Mucosa of rectum (tissue), 2 donors: ENCODE results near the gene PSMD14.

Experiments used
- H3K27ac ChIP-seq, 2 donors: one replicate each; pipeline ENCODE4 v1.7.0; 2013; ENCODE audit warnings: inconsistent platforms in 2 of 2, low read depth in 2 of 2, low read length in 2 of 2
- H3K27me3 ChIP-seq, 2 donors: one replicate each; pipeline ENCODE4 v1.7.0; 2013; ENCODE audit warnings: low read length in 2 of 2; ENCODE audit not compliant: control insufficient read depth in 2 of 2, insufficient read depth in 2 of 2
- H3K36me3 ChIP-seq, 2 donors: one replicate each; pipeline ENCODE4 v1.7.0; 2013; ENCODE audit warnings: low read length in 2 of 2; ENCODE audit not compliant: control insufficient read depth in 2 of 2, insufficient read depth in 2 of 2
- H3K4me1 ChIP-seq, 2 donors: one replicate each; pipeline ENCODE4 v1.7.0; 2013; ENCODE audit warnings: low read length in 2 of 2, mild to moderate bottlenecking in 1 of 2; ENCODE audit not compliant: control insufficient read depth in 2 of 2, insufficient read depth in 2 of 2
- H3K4me3 ChIP-seq, 2 donors: one replicate each; pipeline ENCODE4 v1.7.0; 2013; ENCODE audit warnings: low read length in 2 of 2
- H3K9ac ChIP-seq, 2 donors: one replicate each; pipeline ENCODE4 v1.7.0; 2013; ENCODE audit warnings: low read length in 2 of 2, low read depth in 1 of 2, mild to moderate bottlenecking in 1 of 2
- H3K9me3 ChIP-seq, 2 donors: one replicate each; pipeline ENCODE4 v1.7.0; 2013; ENCODE audit warnings: low read length in 2 of 2; ENCODE audit not compliant: control insufficient read depth in 2 of 2
- donor health status: healthy.
- donor health status: Normal muscosa, but diverticular disease.

The PSMD14 gene

DNA sequence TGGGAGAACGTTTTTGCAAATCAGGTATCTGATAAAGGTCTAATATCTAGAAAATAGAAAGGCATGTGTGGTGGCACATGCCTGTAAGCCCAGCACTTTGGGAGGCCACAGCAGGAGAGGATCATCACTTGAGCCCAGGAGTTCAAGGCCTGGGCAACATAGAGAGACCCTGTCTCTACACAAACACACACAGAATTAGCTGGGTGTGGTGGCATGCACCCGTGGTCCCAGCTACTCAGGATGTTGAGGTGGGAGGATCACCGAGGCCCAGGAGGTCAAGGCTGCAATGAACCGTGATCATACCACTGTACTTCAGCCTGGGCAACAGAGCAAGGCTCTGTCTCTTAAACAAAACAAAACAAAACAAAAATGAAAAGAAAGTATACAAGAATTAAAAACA is 94.1 kb downstream of the PSMD14 start:
- Histone ChIP-seq H3K4me3 (no peak overlapping the region), H3K9ac (no peak overlapping the region), H3K36me3 (peaks cover 7 to 16% of the 10 kb centered on the region in 2 donors), H3K4me1 (no peaks in the 10 kb centered on the region), H3K27me3 (no peaks in the 10 kb centered on the region), H3K9me3 (no peaks in the 10 kb centered on the region), H3K27ac (no peak overlapping the region)

DNA sequence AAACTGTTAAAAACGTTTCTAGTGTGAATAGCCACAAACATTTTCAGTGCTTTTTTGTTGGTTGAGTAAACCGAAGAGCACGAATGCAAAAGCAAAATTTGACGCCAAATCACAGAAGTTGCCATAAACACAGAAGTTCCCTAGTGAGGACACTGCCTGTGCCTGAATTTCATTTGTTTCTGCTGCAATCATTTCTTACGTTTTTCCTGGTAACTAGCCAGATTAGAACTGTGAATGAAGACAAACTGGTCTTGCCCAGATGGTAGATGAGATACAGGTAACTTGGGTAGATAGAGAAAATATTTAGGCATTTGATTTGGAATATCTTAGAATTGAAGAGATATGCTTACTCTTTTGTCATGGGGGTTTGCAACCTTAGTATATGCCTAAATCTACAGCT is 98.1 kb downstream of the PSMD14 start:
- no peak overlapping the region for H3K4me3 ChIP-seq
- peaks cover 5 to 8% of the 10 kb centered on the region in 2 donors for H3K36me3 ChIP-seq
- no peaks in the 10 kb centered on the region for H3K9me3 ChIP-seq
- H3K4me1 ChIP-seq, result no peaks in the 10 kb centered on the region
- H3K9ac ChIP-seq, result no peak overlapping the region
- no peaks in the 10 kb centered on the region for H3K27me3 ChIP-seq
- no peak overlapping the region for H3K27ac ChIP-seq

DNA sequence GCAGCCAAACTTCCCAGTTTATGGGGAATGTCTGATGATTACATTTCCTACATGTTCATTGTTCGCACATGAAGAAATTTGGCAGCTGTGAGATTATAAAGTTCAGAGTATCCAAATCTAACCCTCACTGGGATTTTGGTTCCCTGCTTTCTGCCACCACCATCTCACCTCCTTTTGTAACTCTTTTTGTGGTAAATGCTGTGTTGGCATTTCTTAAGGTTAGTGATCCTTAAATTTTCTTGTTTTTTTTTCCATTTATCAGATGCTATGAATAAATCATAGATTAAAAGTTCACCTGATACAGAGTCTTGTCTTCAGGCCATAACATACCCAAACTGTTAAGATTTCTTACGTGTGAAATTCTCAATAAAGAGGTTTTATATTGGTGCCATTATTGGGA is 99.4 kb downstream of the PSMD14 start:
- Histone ChIP-seq H3K4me3 (no peak overlapping the region), H3K4me1 (no peaks in the 10 kb centered on the region), H3K27me3 (no peaks in the 10 kb centered on the region), H3K9ac (no peak overlapping the region), H3K36me3 (peaks cover 0 to 3% of the 10 kb centered on the region in 2 donors), H3K27ac (no peak overlapping the region), H3K9me3 (no peaks in the 10 kb centered on the region)

DNA sequence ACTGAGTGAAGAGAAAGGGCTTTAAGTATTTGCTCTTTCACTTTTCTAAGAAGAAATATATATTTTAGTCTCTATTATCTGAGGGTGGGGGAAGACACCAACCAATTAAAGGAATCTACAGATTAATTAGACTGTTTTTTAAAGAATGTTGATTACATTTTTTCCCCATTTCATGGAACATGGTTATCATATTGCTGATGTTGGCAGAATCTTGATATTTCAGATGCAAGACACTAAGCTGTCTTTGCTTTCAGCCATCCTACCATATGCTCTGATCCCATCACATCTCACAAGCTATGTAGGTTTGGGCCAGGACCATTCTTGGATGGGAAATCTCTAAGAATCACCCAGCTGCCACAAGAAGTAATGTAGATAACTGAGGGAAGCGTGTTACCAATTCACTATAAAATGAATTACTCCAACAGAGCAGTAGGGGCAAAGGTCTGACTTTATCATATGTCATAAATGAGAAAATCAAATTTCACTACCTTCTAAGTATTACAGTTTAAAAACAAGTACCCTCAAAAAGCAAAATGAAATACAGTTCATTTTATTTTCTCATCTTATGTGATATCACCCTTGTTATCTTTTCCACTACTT is 101.2 kb downstream of the PSMD14 start:
- no peaks in the 10 kb centered on the region for H3K9me3 ChIP-seq
- no peak overlapping the region for H3K4me3 ChIP-seq
- H3K27ac ChIP-seq, result no peak overlapping the region
- peaks cover 0 to 3% of the 10 kb centered on the region in 2 donors for H3K36me3 ChIP-seq
- H3K27me3 ChIP-seq, result peaks cover 0 to 6% of the 10 kb centered on the region in 2 donors
- H3K4me1 ChIP-seq, result peaks cover 2 to 3% of the 10 kb centered on the region in 2 donors
- no peak overlapping the region for H3K9ac ChIP-seq

DNA sequence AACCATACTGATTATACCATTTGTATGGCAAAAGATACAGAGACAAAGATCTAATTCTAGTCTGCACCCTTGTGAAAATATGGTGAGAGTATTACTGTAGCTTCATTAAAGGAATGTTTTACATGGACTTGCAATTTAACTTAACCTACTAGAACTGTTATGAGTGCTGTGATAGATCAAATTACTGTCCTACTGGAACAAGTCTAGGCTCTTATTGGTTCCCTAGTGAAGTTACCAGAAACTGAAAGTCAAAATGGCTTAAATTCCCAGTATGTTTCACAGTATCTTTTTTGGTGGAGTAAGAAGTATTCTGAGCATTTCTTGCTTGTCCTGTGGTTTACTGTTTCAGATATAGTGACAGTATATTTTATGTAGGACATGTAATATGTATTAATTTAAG is 104.1 kb downstream of the PSMD14 start:
- H3K4me1 ChIP-seq, result peaks cover 6 to 14% of the 10 kb centered on the region in 2 donors
- no peaks in the 10 kb centered on the region for H3K9me3 ChIP-seq
- H3K27me3 ChIP-seq, result peaks cover 21 to 36% of the 10 kb centered on the region in 2 donors
- peaks cover 0 to 3% of the 10 kb centered on the region in 2 donors for H3K36me3 ChIP-seq
- H3K9ac ChIP-seq, result no peak overlapping the region
- H3K27ac ChIP-seq, result no peak overlapping the region
- H3K4me3 ChIP-seq, result no peak overlapping the region

DNA sequence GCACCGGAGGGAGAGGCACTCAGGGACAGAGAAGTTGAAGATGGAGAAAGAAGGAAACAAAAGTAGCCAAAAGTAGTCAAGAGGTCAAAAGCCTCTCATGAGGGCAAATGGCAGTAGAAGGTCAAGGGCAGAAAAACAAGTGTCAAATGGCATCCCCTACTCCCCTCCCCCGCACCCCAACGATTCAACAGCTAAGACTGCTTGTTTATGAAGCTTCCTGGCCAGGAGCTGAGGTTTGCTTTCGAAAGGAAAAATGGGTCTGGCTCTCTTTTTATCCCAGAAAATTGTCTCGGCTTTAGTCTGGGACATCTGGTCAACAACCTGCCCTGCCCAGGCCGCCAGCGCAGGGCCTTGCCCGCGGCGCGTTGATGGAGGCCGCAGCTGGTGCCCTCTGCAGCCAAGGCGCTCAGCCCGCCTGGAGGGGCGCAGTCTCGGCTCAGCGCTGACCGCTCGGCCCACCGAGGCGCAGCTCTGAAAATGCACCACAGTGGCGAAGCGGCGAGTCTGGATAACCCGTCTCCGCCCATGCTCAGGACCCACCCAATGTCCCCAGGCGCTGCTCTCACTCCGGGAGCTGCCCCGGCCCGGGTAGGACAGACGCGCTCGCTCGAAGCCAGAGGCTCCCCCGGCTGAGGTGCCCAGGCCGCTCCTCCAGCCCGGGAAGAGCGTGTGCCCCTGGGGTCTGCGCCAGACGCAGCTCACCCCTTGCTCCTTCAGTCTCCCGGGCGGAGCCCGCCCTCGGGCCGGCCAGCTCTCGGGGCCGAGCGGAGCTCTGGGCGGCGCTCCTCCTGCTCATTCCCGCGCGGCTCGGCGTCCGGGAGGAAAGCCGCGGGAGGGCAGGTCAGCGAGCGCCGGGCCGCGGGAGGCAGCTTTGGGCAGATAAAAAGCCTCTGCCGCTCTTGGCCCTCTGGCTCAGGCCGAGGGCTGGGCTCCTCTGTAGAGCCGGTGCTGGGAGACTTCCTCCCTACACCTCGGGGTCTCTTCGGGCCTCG is 106.1 kb downstream of the PSMD14 start:
- Histone ChIP-seq H3K4me3 (peak overlapping the region; percentile 54 to 59), H3K9me3 (no peaks in the 10 kb centered on the region), H3K27ac (no peak overlapping the region), H3K27me3 (peaks cover 38 to 56% of the 10 kb centered on the region in 2 donors), H3K4me1 (peaks cover 13 to 18% of the 10 kb centered on the region in 2 donors), H3K9ac (no peak overlapping the region), H3K36me3 (peaks cover 0 to 3% of the 10 kb centered on the region in 2 donors)

DNA sequence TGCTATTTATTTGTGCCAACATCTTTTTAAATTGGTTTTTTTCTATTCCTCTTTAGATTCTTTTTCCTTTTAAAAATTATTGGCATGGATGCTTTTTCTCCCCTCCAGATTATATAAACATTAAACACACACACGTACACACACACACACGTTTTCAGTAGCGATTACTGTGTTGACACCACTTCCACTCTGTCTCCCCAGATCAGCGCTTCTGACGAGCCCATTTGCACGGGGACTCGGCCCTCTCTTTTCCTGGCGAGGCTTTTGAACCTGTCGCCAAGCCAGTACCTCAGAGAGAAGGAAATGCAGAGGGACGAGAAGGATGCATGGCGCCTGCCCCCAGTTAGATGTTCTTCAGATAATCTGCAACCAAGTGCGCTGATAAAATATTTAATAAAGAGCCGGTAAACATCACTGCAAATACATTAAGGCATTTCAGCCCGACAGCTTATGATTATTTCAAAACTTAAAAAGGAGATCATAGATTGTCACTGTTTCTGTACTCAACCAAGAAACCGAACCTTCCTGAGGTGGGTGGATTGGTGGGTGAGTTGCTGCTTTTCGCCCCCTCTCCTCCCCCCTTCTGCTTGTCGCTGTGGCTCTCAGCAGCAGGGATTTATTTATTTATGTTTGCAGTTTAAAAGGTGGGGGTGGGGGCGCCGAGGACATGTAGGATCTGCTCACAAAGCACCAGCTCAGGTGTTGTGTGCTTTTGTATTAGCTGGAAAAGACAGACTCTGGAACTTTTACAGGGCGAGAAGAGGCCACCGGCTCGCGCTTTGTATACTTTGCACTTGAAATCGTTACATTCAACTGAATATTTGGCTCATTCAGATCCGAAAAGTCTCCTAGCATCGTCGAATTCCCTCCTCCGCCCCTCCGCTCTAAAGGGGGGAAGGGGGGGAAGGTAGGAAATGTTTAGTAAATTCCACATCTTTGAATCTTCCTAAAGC is 107.1 kb downstream of the PSMD14 start:
- H3K9ac ChIP-seq, result no peak overlapping the region
- peaks cover 0 to 3% of the 10 kb centered on the region in 2 donors for H3K36me3 ChIP-seq
- no peaks in the 10 kb centered on the region for H3K9me3 ChIP-seq
- H3K27ac ChIP-seq, result no peak overlapping the region
- H3K27me3 ChIP-seq, result peaks cover 48 to 64% of the 10 kb centered on the region in 2 donors
- peaks cover 13 to 18% of the 10 kb centered on the region in 2 donors for H3K4me1 ChIP-seq
- H3K4me3 ChIP-seq, result peak overlapping the region; percentile 54 to 59

DNA sequence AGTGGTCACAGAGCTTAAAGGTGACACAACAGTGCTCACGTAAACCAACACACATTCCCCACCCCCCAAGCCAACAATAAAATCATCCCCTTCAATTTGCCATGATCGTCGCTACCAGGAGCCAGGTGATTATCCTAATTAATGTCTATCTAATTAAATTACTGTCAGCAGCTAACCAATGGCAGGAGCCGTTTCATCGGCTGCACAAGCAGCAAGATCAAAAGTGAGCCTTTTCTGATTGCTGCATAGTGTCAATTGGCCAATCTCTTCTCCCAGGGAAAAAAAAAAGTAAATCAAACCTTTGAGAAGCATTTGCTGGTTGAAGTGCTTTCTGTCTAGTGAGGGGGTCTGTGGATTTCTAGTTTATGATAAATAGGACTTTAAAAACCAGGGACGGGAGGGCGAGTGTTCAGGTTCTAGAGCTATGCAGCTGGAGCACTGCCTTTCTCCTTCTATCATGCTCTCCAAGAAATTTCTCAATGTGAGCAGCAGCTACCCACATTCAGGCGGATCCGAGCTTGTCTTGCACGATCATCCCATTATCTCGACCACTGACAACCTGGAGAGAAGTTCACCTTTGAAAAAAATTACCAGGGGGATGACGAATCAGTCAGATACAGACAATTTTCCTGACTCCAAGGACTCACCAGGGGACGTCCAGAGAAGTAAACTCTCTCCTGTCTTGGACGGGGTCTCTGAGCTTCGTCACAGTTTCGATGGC is 107.9 kb downstream of the PSMD14 start, which contains the start of gene TBR1:
Gene TBR1, plus strand, starts transcription at position 311 of the 721 bp plus-strand sequence. Its CDS starts 114 bp downstream, at position 425.
- Histone ChIP-seq H3K27ac (no peak within 1 kb of the TSS), H3K36me3 (peaks cover 0 to 3% of the 10 kb centered on the region in 2 donors), H3K9me3 (no peaks in the 10 kb centered on the region), H3K4me1 (peaks cover 13 to 18% of the 10 kb centered on the region in 2 donors), H3K27me3 (peaks cover 54 to 73% of the 10 kb centered on the region in 2 donors), H3K4me3 (peak within 1 kb of the TSS; percentile 54 to 59), H3K9ac (no peak within 1 kb of the TSS)
